ENCODE data around the gene DVL3. TPM values are rescaled to one million over a fixed set of nuclear protein-coding genes. Genes with fewer than 3 reads are reported as not detected.
A peak's percentile ranks its signal among the peaks of the same experiment; 100 is the strongest.

The DVL3 gene
- total RNA-seq, 3 donors from 2014 or later = 35.7 to 40.2 (median 36.1) TPM

- Histone ChIP-seq H3K4me1 (peaks cover 7 to 13% of the 10 kb centered on the region in 2 donors), H3K27ac (peak within 1 kb of the TSS; percentile 90 to 96), H3K36me3 (peaks cover under 1% of the 10 kb centered on the region), H3K27me3 (no peaks in the 10 kb centered on the region), H3K9me3 (no peaks in the 10 kb centered on the region), H3K4me3 (peak within 1 kb of the TSS; percentile 83 to 100 (median 90))
- DNase-seq (ENCODE audit: low spot score in 2 of 2) = peak; percentile 96 to 99
- intact Hi-C loops (cut with DNase I; ENCODE audit: low total_unique reads) = no loop called here
- TF ChIP-seq POLR2AphosphoS5 (IDR thresholded peaks at IDR 0.05) (peak; percentile 28 to 78 (median 66)), CTCF (IDR thresholded peaks at IDR 0.05) (no peak), POLR2A (IDR thresholded peaks at IDR 0.05) (peak; percentile 71)
Observed at GRCh38 chr3:184174646-184175492, 19.7 kb downstream of the DVL3 start, which contains the start of gene AP2M1. Gene AP2M1 (plus strand): TSS chr3:184174855. CDS start chr3:184176994, 2,139 bp downstream.

GRCh38 chr3:184175506-184175905 lies 20.3 kb downstream of the DVL3 start:
- TF ChIP-seq POLR2AphosphoS5 (IDR thresholded peaks at IDR 0.05) (no peak), CTCF (IDR thresholded peaks at IDR 0.05) (no peak), POLR2A (IDR thresholded peaks at IDR 0.05) (no peak)

GRCh38 chr3:184175981-184176376 lies 20.8 kb downstream of the DVL3 start:
- Histone ChIP-seq H3K27ac (peak overlapping the region; percentile 90 to 96), H3K9me3 (no peaks in the 10 kb centered on the region), H3K4me1 (peaks cover 7 to 13% of the 10 kb centered on the region in 2 donors), H3K27me3 (no peaks in the 10 kb centered on the region), H3K4me3 (peak overlapping the region; percentile 83 to 100 (median 90)), H3K36me3 (peaks cover 9% of the 10 kb centered on the region)
- intact Hi-C loops (cut with DNase I; ENCODE audit: low total_unique reads) = no loop called here
- no peak for DNase-seq (ENCODE audit: low spot score in 2 of 2)
- TF ChIP-seq POLR2A (IDR thresholded peaks at IDR 0.05) = no peak
- TF ChIP-seq POLR2AphosphoS5 (IDR thresholded peaks at IDR 0.05) = no peak
- no peak for TF ChIP-seq CTCF (IDR thresholded peaks at IDR 0.05)

More at GRCh38 chr3:184175506-184175905, 20.3 kb downstream of the DVL3 start:
- no peak for DNase-seq (ENCODE audit: low spot score in 2 of 2)
- H3K27me3 ChIP-seq = no peaks in the 10 kb centered on the region
- H3K9me3 ChIP-seq = no peaks in the 10 kb centered on the region
- H3K36me3 ChIP-seq = peaks cover 6% of the 10 kb centered on the region
- peak overlapping the region; percentile 83 to 100 (median 90) for H3K4me3 ChIP-seq
- intact Hi-C loops (cut with DNase I; ENCODE audit: low total_unique reads) = no loop called here
- peak overlapping the region; percentile 90 to 96 for H3K27ac ChIP-seq
- H3K4me1 ChIP-seq = peaks cover 7 to 13% of the 10 kb centered on the region in 2 donors

GRCh38 chr3:184176377-184177330 lies 21.5 kb downstream of the DVL3 start:
- no peak for TF ChIP-seq POLR2A (IDR thresholded peaks at IDR 0.05)
- no peak for TF ChIP-seq CTCF (IDR thresholded peaks at IDR 0.05)
- peak in 1 of 3 donors; percentile 8 for TF ChIP-seq POLR2AphosphoS5 (IDR thresholded peaks at IDR 0.05)
- intact Hi-C loops (cut with DNase I; ENCODE audit: low total_unique reads) = no loop called here
- Histone ChIP-seq H3K4me1 (peaks cover 7 to 13% of the 10 kb centered on the region in 2 donors), H3K36me3 (peaks cover 11% of the 10 kb centered on the region), H3K4me3 (peak overlapping the region; percentile 83 to 100 (median 90)), H3K27me3 (no peaks in the 10 kb centered on the region), H3K27ac (peak overlapping the region; percentile 64 to 96), H3K9me3 (no peaks in the 10 kb centered on the region)
- DNase-seq (ENCODE audit: low spot score in 2 of 2) = peak in 1 of 2 donors; percentile 63

All from breast epithelium (tissue), 4 donors.